T-helper 1 cell treated with Interleukin-12 subunit alpha and Interleukin-12 subunit beta and Interleukin-4 antibody, amounts not matched to agents 30 ng/mL and 1 ng/mL, for 36 hours (primary cell): ENCODE measurements around the gene ATAD3B. TPM values are rescaled to one million over a fixed set of nuclear protein-coding genes. Genes with fewer than 3 reads are reported as not detected.
"Not testable (repeated sequence)": the region's sequence is repeated elsewhere in the genome, so short reads cannot be mapped to it uniquely, and the experiment has no call there.

Source experiments
- intact Hi-C: fragments of 100-400 bp; cut with micrococcal nuclease; formaldehyde crosslinking; loops from one replicate; pipeline ENCODE4 v1.15.1; 2024
- total RNA-seq: library from RNA; stranded (reverse); gene quantifications from 2 replicates; pipeline ENCODE4 v1.2.3, GENCODE V29; 2022

Gene ATAD3B, protein sequence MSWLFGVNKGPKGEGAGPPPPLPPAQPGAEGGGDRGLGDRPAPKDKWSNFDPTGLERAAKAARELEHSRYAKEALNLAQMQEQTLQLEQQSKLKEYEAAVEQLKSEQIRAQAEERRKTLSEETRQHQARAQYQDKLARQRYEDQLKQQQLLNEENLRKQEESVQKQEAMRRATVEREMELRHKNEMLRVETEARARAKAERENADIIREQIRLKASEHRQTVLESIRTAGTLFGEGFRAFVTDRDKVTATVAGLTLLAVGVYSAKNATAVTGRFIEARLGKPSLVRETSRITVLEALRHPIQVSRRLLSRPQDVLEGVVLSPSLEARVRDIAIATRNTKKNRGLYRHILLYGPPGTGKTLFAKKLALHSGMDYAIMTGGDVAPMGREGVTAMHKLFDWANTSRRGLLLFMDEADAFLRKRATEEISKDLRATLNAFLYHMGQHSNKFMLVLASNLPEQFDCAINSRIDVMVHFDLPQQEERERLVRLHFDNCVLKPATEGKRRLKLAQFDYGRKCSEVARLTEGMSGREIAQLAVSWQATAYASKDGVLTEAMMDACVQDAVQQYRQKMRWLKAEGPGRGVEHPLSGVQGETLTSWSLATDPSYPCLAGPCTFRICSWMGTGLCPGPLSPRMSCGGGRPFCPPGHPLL
- 48.7 and 50.9 TPM in 2 replicates for total RNA-seq

DNA sequence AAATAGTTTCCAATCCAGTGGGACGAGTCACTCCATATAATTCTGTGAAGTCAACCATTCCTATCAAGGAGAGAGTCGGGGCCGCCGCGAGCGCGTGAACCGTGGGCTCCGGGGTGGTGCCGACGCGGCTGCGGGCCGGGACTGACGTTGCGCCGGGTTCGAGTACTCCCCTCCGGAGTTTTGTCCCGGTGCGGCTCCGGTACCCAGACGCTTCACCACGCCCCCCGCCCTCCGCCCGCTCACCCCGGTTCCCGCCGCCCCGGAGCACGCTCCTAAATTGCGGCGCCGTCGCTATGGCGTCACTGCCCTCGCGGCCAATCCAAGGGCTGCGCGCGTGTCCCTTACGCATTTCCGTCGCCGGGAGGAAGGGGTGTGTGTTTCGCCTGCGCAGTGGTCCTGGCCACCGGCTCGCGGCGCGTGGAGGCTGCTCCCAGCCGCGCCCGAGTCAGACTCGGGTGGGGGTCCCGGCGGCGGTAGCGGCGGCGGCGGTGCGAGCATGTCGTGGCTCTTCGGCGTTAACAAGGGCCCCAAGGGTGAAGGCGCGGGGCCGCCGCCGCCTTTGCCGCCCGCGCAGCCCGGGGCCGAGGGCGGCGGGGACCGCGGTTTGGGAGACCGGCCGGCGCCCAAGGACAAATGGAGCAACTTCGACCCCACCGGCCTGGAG, at the start of gene ATAD3B:
ATAD3B (plus strand) TSS at position 377 of the 664 bp plus-strand sequence; CDS start at position 497, 120 bp downstream.
- intact Hi-C loops: loop anchor here (1.0 to 2.0 kb wide), 9 partner anchors 36 to 188 kb away; partner anchors contain the start of genes AURKAIP1, CCNL2, CDK11B and MIB2

DNA sequence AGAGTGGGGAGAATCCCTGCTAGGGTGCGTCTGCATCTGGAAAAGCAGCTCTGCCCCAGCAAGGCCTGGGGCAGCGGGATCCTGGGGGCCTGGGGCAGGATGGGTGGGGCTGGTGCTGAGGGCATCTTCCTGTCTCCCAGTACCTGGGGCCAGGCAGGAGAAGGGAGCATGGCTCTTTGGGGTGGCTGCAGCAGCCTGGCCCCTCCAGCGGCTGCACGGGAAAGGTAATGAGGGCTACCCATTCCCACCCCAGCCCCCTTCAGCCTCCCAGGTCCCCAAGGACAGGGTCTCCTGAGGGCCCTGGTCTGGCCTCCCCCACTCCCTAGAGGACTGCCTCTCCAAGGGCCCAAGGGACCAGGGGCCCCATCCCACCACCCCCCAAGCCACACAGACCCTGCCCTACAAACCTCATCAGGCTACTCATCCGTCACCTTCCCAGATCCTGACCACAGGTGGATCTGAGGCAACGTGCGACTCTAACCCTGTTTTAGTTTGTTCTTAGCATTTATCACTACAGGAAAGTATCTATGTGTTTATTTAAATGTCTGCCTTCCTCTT, 49.6 kb upstream of the ATAD3B start:
- intact Hi-C loops: no loop called here

GRCh38 chr1:1422465-1423244, 48.9 kb upstream of the ATAD3B start:
- intact Hi-C loops: no loop called here

- intact Hi-C loops: no loop called here
These were observed 48.3 kb upstream of the ATAD3B start for GRCh38 chr1:1423245-1423597.

- intact Hi-C loops: no loop called here
These were observed 46.9 kb upstream of the ATAD3B start for GRCh38 chr1:1424707-1425106.

DNA sequence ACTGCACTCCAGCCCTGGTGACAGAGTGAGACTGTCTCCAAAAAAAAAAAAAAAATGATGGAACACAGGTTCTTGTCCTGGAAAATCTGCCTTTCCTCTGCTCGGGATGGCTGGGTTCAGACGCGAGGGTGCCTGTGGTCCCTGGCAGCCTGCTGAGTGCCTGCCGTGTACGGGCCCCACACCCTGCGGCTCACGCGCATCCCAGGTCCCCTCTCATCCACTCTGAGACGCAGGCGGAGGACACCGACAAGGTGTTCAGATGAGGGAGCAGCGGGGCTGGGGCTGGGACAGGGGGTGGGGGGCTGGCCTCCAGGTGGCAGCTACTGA, 46.2 kb upstream of the ATAD3B start:
- intact Hi-C loops: no loop called here

- intact Hi-C loops: no loop called here
These were observed 45.6 kb upstream of the ATAD3B start for GRCh38 chr1:1425753-1426495.

DNA sequence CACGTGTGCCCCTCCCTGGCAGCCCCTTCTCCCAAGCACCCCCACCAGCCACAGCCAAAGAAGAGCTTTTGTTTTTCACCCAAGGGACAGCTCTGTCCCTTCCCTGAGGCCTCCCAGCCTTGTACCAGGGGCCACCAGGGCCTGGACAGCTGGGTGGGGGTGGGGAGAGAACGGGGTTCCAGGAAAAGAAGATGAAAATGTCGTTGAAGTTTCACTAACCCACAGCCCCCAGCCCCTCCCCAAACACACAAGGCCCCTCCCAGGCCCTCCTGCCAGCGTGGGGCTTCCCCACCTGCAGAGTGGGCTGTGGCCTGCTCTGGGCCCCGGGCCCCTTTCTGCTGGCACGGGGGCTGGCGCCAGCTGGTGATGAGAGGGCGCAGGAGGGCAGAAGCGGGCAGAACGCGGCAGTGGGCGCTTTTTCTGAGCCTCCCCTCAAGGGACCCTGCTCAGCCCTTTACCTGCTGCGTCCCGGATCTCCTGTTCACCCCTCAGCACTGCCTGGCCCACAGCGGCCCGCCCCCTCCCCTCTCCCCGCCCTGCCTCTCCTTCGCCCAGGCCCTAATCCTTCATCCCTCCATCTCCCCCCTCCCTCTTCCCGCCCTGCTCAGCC, 45.0 kb upstream of the ATAD3B start:
- intact Hi-C loops: no loop called here

- intact Hi-C loops: no loop called here
These were observed 44.3 kb upstream of the ATAD3B start for GRCh38 chr1:1427106-1427819.

GRCh38 chr1:1427820-1428148, 43.8 kb upstream of the ATAD3B start:
- intact Hi-C loops: no loop called here

GRCh38 chr1:1428174-1428573, 43.4 kb upstream of the ATAD3B start:
- intact Hi-C loops: no loop called here

- intact Hi-C loops: not testable (repeated sequence)
These were observed 42.6 kb upstream of the ATAD3B start for GRCh38 chr1:1428967-1429366.

GRCh38 chr1:1429671-1430073, 41.9 kb upstream of the ATAD3B start:
- intact Hi-C loops: no loop called here

DNA sequence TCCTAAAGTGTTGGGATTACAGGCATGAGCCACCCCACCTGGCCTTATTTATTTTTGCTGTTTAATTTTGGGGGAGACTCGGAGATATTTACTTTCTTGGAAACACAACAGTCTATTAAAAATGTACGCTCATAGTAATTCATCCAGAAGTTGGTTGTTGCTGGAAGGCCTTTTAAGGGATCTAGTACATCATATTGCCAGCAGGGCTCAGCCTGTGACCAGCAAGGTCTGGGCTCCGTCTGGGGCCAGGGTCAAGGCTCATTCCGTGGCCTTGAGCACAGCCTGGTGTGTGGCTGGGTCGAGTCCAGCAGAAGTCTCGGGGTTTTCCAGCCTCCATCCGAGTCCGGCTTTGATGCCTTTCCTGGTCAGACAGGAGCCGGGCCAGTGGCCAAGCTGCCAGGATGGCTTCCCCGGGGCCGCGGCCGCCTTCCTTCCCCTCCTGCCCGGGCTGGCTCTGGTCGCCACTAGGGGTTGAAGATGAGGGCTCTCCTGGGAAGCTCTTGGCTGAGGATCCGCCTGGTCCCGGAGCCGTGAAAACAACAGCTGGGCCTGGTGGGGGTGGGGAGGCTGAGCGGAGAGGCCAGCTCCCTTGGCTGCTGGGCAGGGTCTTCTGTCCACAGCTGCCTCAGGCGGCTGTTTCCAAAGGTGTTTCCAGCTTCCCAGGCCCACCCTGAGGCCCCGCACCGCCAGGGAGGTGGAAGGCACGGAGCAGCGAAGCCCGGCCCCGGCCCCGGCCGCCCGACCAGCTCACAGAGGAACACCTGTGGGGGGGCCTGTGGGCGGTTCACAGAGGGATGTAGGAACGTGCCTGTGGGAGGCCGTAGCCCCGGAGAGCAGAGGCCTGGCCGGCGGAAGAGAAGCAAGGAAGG, 41.2 kb upstream of the ATAD3B start:
- intact Hi-C loops: no loop called here

DNA sequence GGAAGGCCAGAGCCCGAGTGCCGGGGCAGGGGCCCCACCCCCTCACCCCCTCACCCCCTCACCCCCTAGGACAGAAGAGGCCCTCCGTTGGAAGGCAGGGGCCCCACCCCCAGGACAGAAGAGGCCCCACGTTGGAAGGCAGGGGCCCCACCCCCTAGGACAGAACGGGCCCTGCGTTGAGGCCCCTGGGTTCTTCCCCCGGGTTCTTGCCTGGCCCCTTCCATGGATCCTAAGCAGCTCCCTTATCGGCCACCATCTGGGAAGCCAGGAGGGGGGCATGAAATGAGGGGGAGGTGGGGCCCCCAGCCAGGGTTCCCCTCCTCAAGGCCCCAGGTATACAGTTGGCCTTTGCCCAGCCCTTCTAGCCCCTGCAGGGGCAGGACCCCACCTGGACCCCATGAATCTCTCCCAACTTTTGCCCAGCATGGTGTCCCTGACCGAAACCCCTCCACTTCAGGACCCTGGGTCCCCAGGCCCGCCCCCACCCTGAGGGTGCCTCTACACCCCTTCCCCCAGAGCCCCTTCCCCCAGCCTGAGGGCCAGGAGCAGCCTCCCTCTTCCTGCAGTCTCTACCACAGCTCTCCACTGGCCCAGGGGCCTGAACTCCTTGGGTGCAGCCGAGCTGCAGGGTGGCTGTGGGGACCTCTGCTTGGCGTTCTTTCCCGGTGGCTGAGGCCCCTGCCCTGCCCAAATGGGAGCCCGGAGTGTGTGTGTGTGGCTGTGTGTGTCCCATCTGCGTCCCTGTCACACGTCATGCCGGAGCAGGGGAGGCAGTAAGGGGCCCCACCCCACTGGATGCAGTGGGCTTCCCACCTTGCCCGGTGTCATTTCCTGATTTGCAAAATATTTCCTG, 40.3 kb upstream of the ATAD3B start:
- intact Hi-C loops: no loop called here

DNA sequence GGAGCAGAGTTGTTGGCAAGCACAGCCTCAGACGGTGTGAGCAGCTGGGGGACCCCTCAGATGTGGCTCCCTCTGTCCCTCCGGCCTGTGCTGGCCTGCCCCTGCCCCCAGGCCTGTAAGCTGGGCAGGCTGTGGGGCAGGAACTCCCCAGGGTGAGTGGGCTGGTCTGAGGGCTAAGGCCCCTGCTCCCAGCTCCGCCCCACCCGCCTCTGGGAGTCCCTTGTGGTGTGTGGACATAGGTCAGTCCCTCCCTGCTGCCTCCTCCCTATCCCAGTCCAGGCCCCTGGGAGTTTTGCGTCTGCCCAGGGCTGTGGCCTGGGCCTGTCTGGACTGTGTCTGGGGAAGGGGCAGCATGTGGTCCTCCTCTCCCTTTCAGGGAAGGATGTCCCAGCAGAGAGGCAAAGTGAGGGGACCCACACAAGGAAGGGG, 39.7 kb upstream of the ATAD3B start:
- intact Hi-C loops: no loop called here

GRCh38 chr1:1432274-1432950, 39.2 kb upstream of the ATAD3B start:
- intact Hi-C loops: no loop called here
